Neutrophil (primary cell): ENCODE measurements around the gene TRIM59.

Experiments used
- H3K27ac ChIP-seq: fragments of 200-600 bp; sonication (generic); 2 replicates; pipeline ENCODE4 v1.5.1; 2016; ENCODE audit warnings: mild to moderate bottlenecking, moderate library complexity
- H3K27me3 ChIP-seq: fragments of 200-600 bp; sonication (generic); 2 replicates; pipeline ENCODE4 v1.6.0; 2016; ENCODE audit warnings: mild to moderate bottlenecking
- H3K36me3 ChIP-seq: fragments of 200-600 bp; sonication (generic); 2 replicates; pipeline ENCODE4 v1.5.1; 2017
- H3K4me1 ChIP-seq, 2 experiments: fragments of 200-600 bp in 1 of 2; sonication (generic) in 1 of 2; 1 replicate in 1 of 2; 2 replicates in 1 of 2; pipeline versions ENCODE4 v1.5.1 to v1.6.1; 2013 to 2016; ENCODE audit warnings: low read depth in 1 of 2, low read length in 1 of 2, mild to moderate bottlenecking in 1 of 2, moderate library complexity in 1 of 2; ENCODE audit not compliant: control insufficient read depth in 1 of 2, insufficient read depth in 1 of 2
- H3K4me3 ChIP-seq, 2 experiments: fragments of 200-600 bp in 1 of 2; sonication (generic) in 1 of 2; 1 replicate in 1 of 2; 2 replicates in 1 of 2; pipeline ENCODE4 v1.5.1; 2013 to 2016; ENCODE audit warnings: low read depth in 1 of 2, low read length in 1 of 2, mild to moderate bottlenecking in 1 of 2, moderate library complexity in 1 of 2
- H3K9me3 ChIP-seq: fragments of 200-600 bp; sonication (generic); 2 replicates; pipeline ENCODE4 v1.5.1; 2016
- CTCF ChIP-seq: fragments of 200-600 bp; sonication (generic); IDR thresholded peaks from 2 replicates; pipeline ENCODE4 v1.5.1; 2016; ENCODE audit warnings: antibody characterized with exemption

TRIM59 gene

GRCh38 chr3:160435747-160436146, 13.8 kb downstream of the TRIM59 start:
- no peaks in the 10 kb centered on the region for H3K4me1 ChIP-seq
- no peak overlapping the region for H3K27ac ChIP-seq
- TF ChIP-seq CTCF, result no peak
- no peaks in the 10 kb centered on the region for H3K9me3 ChIP-seq
- H3K27me3 ChIP-seq, result no peaks in the 10 kb centered on the region
- H3K4me3 ChIP-seq, result no peak overlapping the region
- H3K36me3 ChIP-seq, result peaks cover 64% of the 10 kb centered on the region

GRCh38 chr3:160435095-160435494, 14.5 kb downstream of the TRIM59 start:
- TF ChIP-seq CTCF, result no peak
- no peaks in the 10 kb centered on the region for H3K9me3 ChIP-seq
- H3K27me3 ChIP-seq, result no peaks in the 10 kb centered on the region
- H3K36me3 ChIP-seq, result peaks cover 70% of the 10 kb centered on the region
- H3K27ac ChIP-seq, result no peak overlapping the region
- H3K4me3 ChIP-seq, result no peak overlapping the region
- no peaks in the 10 kb centered on the region for H3K4me1 ChIP-seq

- H3K27ac ChIP-seq, result no peak overlapping the region
- TF ChIP-seq CTCF, result no peak
These were observed 15.5 kb downstream of the TRIM59 start for GRCh38 chr3:160434071-160434470.

GRCh38 chr3:160427832-160428424, 21.7 kb downstream of the TRIM59 start:
- Histone ChIP-seq H3K27me3 (no peaks in the 10 kb centered on the region), H3K4me1 (no peaks in the 10 kb centered on the region), H3K27ac (no peak overlapping the region), H3K4me3 (no peak overlapping the region), H3K9me3 (no peaks in the 10 kb centered on the region), H3K36me3 (peaks cover 85% of the 10 kb centered on the region)
- no peak for TF ChIP-seq CTCF

More at GRCh38 chr3:160434071-160434470, 15.5 kb downstream of the TRIM59 start:
- no peaks in the 10 kb centered on the region for H3K27me3 ChIP-seq
- no peaks in the 10 kb centered on the region for H3K4me1 ChIP-seq
- H3K36me3 ChIP-seq, result peaks cover 79% of the 10 kb centered on the region
- H3K9me3 ChIP-seq, result no peaks in the 10 kb centered on the region
- no peak overlapping the region for H3K4me3 ChIP-seq

GRCh38 chr3:160417311-160417710, 32.3 kb downstream of the TRIM59 start:
- TF ChIP-seq CTCF, result no peak
- no peaks in the 10 kb centered on the region for H3K4me1 ChIP-seq
- no peak overlapping the region for H3K4me3 ChIP-seq
- H3K27ac ChIP-seq, result no peak overlapping the region
- no peaks in the 10 kb centered on the region for H3K9me3 ChIP-seq
- H3K36me3 ChIP-seq, result peaks cover 72% of the 10 kb centered on the region
- H3K27me3 ChIP-seq, result no peaks in the 10 kb centered on the region
